Endodermal cell (in vitro differentiated cells): ENCODE measurements around the gene CDK4. TPM values are rescaled to one million over a fixed set of nuclear protein-coding genes. Genes with fewer than 3 reads are reported as not detected.

ENCODE experiments used
- DNase-seq: peaks from one replicate; pipeline ENCODE4 v3.0.0-alpha.2; 2017
- H3K27ac ChIP-seq: 2 replicates; pipeline ENCODE4 v1.5.1; 2013; ENCODE audit warnings: mild to moderate bottlenecking, low read depth, low read length, moderate library complexity
- H3K27me3 ChIP-seq: 2 replicates; pipeline ENCODE4 v1.6.1; 2013; ENCODE audit warnings: mild to moderate bottlenecking, low read length, moderate library complexity; ENCODE audit not compliant: insufficient read depth, control insufficient read depth, poor library complexity, severe bottlenecking
- H3K36me3 ChIP-seq: 2 replicates; pipeline ENCODE4 v1.7.0; 2013; ENCODE audit warnings: mild to moderate bottlenecking, low read length, moderate library complexity; ENCODE audit not compliant: control insufficient read depth, insufficient read depth
- H3K4me1 ChIP-seq: one replicate; pipeline ENCODE4 v1.7.0; 2013; ENCODE audit warnings: low read length; ENCODE audit not compliant: control insufficient read depth, insufficient read depth
- H3K4me3 ChIP-seq: 2 replicates; pipeline ENCODE4 v1.5.1; 2013; ENCODE audit warnings: mild to moderate bottlenecking, low read length, moderate library complexity
- H3K9ac ChIP-seq: 2 replicates; pipeline ENCODE4 v1.6.1; 2013; ENCODE audit warnings: mild to moderate bottlenecking, low read length, moderate library complexity; ENCODE audit not compliant: poor library complexity, severe bottlenecking; ENCODE audit errors: extremely low read depth
- H3K9me3 ChIP-seq: 2 replicates; pipeline ENCODE4 v1.6.1; 2013; ENCODE audit warnings: mild to moderate bottlenecking, low read length, moderate library complexity; ENCODE audit not compliant: control insufficient read depth
- H3K27ac Mint-ChIP-seq: 2 replicates; pipeline ENCODE4 v1.8.0; 2020; ENCODE audit warnings: mixed read lengths
- H3K27me3 Mint-ChIP-seq: 2 replicates; pipeline ENCODE4 v1.8.0; 2021; ENCODE audit warnings: mild to moderate bottlenecking, mixed read lengths; ENCODE audit not compliant: insufficient read depth
- H3K36me3 Mint-ChIP-seq: 2 replicates; pipeline ENCODE4 v1.8.0; 2020; ENCODE audit warnings: low read depth, mixed read lengths
- H3K4me1 Mint-ChIP-seq: 2 replicates; pipeline ENCODE4 v1.8.0; 2020; ENCODE audit warnings: mixed read lengths
- H3K4me3 Mint-ChIP-seq: 2 replicates; pipeline ENCODE4 v1.8.0; 2020; ENCODE audit warnings: mild to moderate bottlenecking, moderate library complexity, mixed read lengths
- H3K9me3 Mint-ChIP-seq: 2 replicates; pipeline ENCODE4 v1.8.0; 2020; ENCODE audit warnings: mild to moderate bottlenecking, mixed read lengths
- CTCF ChIP-seq: fragments of 200-600 bp; sonication (generic); conservative IDR thresholded peaks from 2 replicates; pipeline ENCODE4 v1.5.0; 2021; ENCODE audit warnings: antibody characterized with exemption, mild to moderate bottlenecking
- WGBS, 2 experiments: methylation state at CpG; one replicate each; pipeline versions ENCODE4 v1.1.5 to v1.1.7; 2013; ENCODE audit warnings: missing lambda C conversion rate in 2 of 2, mixed read lengths in 1 of 2; ENCODE audit not compliant: insufficient coverage in 1 of 2, insufficient read length in 1 of 2; 5-methylcytosine and 5-hydroxymethylcytosine counted together
- total RNA-seq, 2 donors: library from RNA; stranded (reverse); fragmentation: NEBNext Ultra II Directional in 1 of 2; extraction: Animal tissue kit (Norgen Biotek cat#: 25700) in 1 of 2; gene quantifications; 2 replicates in 1 of 2; 3 replicates in 1 of 2; pipeline ENCODE4 v1.2.1, GENCODE V29; 2021

Gene CDK4
- total RNA-seq, 2 donors from 2014 or later, result 144 to 186 TPM

GRCh38 chr12:57780284-57780897 is 28.3 kb upstream of the CDK4 start:
- Histone ChIP-seq H3K9ac (no peak overlapping the region), H3K27ac (no peak overlapping the region), H3K27me3 (no peaks in the 10 kb centered on the region), H3K4me3 (no peak overlapping the region), H3K36me3 (peaks cover 9% of the 10 kb centered on the region), H3K9me3 (no peaks in the 10 kb centered on the region), H3K4me1 (no peaks in the 10 kb centered on the region)
- DNase-seq, result no peak
- no peak for TF ChIP-seq CTCF
- Mint-ChIP-seq H3K4me3 (no peak overlapping the region), H3K27ac (no peak overlapping the region), H3K27me3 (no peaks in the 10 kb centered on the region), H3K9me3 (no peaks in the 10 kb centered on the region), H3K4me1 (peaks cover 4% of the 10 kb centered on the region), H3K36me3 (peaks cover 10% of the 10 kb centered on the region)
- 83 to 90% methylated on average over 4 of the region's 4 CpGs for WGBS, 2 experiments

DNA sequence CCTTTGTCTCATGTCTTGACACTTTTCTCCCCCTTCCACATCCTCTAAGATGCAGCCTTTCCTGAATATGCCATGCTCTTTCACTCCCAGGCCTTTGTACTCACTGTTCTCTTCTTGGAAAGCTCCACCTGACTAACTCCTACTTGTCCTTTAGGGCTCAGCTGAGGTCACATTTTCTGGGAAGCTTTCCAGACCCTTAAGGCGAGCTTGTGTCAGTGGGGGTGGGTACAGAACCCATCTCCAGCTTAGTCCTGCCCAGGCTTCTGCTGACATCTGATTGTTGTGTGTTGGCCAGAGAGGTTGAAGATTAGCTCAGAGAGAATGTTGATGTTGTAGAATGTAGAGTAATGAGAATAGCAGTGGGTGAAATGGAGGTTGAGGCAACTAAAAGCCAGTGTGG is 27.6 kb upstream of the CDK4 start:
- Mint-ChIP-seq H3K27me3 (no peaks in the 10 kb centered on the region), H3K4me3 (no peak overlapping the region), H3K9me3 (no peaks in the 10 kb centered on the region), H3K4me1 (peaks cover 4% of the 10 kb centered on the region), H3K36me3 (peaks cover 10% of the 10 kb centered on the region), H3K27ac (no peak overlapping the region)
- no peak for TF ChIP-seq CTCF
- DNase-seq, result no peak
- Histone ChIP-seq H3K9me3 (no peaks in the 10 kb centered on the region), H3K36me3 (peaks cover 4% of the 10 kb centered on the region), H3K4me3 (no peak overlapping the region), H3K4me1 (no peaks in the 10 kb centered on the region), H3K27me3 (no peaks in the 10 kb centered on the region), H3K9ac (no peak overlapping the region), H3K27ac (no peak overlapping the region)
- whole genome bisulfite sequencing, 2 experiments, result 86% methylated on average over 1 of the region's 1 CpG; no CpG with 5 or more reads in 1 of the 2 experiments

DNA sequence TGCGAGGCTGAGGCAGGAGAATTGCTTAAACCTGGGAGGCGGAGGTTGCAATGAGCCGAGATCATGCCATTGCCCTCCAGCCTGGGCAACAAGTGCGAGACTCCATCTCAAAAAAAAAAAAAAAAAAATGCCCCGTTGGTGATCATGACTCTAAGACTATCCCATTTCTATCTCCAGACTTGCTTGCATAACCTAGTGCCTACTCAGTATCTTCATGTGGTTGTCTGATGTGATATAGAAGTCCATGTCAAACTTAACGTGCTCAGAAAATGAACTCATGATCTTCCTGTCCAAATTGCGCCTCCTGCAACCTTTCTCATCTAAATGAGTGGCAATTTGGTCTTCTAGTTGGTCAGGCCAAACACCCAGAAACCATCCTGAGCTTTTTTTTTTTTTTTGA is 25.8 kb upstream of the CDK4 start:
- Mint-ChIP-seq H3K27me3 (no peaks in the 10 kb centered on the region), H3K9me3 (no peaks in the 10 kb centered on the region), H3K27ac (no peak overlapping the region), H3K4me1 (peaks cover under 1% of the 10 kb centered on the region), H3K36me3 (peaks cover 3% of the 10 kb centered on the region), H3K4me3 (no peak overlapping the region)
- no peak for TF ChIP-seq CTCF
- H3K9ac ChIP-seq, result no peak overlapping the region
- DNase-seq, result no peak
- H3K27ac ChIP-seq, result no peak overlapping the region
- no peaks in the 10 kb centered on the region for H3K9me3 ChIP-seq
- H3K4me3 ChIP-seq, result no peak overlapping the region
- WGBS, 2 experiments, result 95 to 100% methylated on average over 3 to 6 of the region's 7 CpGs
- H3K4me1 ChIP-seq, result no peaks in the 10 kb centered on the region
- H3K27me3 ChIP-seq, result no peaks in the 10 kb centered on the region
- no peaks in the 10 kb centered on the region for H3K36me3 ChIP-seq
